ENCODE measurements around the gene ASH1L.
A peak's percentile ranks its signal among the peaks of the same experiment; 100 is the strongest.

Gene ASH1L

DNA sequence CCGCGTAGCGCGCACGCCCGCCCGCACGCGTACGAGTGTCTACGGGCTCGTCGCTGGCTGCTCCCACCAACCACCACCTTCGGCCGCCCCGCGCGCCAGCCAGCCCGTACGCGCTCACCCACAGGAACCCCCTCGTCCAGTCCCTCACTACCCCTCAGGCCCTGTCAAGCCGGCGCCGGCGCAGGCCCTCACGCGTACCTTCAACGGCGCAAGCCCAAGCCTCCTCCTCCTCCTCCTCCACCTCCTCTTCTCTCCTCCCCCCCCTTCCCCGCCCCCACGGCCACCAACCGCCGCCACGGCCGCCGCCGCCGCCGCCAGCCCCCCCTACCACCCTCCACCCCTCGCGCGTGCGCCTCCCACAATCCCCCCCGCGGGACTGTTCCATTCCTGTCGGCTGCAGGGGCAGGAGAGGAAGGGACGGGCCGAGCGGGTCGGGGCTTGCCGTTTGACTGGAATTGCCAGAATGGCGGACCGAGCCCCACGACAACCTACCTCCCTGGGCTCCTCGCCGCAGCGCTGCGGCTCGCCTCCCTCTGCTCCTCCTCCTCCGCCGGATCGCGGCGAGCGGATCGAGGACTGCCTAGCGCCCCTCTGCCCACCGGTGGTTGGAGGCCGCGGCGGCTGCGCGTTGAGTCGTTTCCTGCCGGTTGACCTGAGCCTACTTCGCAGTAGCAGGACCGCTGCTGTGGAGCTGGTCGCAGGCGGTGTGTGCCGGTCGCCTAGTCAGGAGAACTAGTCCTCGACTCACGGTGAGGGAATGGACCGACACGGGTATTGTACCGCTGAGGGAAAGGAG, at the start of gene ASH1L (continued):
- TF ChIP-seq ZBTB49 (tag by site-specific recombination; IDR thresholded peaks at IDR 0.05; ENCODE audit: low read depth) = no peak
- TF ChIP-seq, protein P1, sequence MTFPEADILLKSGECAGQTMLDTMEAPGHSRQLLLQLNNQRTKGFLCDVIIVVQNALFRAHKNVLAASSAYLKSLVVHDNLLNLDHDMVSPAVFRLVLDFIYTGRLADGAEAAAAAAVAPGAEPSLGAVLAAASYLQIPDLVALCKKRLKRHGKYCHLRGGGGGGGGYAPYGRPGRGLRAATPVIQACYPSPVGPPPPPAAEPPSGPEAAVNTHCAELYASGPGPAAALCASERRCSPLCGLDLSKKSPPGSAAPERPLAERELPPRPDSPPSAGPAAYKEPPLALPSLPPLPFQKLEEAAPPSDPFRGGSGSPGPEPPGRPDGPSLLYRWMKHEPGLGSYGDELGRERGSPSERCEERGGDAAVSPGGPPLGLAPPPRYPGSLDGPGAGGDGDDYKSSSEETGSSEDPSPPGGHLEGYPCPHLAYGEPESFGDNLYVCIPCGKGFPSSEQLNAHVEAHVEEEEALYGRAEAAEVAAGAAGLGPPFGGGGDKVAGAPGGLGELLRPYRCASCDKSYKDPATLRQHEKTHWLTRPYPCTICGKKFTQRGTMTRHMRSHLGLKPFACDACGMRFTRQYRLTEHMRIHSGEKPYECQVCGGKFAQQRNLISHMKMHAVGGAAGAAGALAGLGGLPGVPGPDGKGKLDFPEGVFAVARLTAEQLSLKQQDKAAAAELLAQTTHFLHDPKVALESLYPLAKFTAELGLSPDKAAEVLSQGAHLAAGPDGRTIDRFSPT (tag by site-specific recombination; IDR thresholded peaks at IDR 0.05) = peak; percentile 71; the same call in 1 of the 2 replicates
- TF ChIP-seq ZNF423 (tag by site-specific recombination; IDR thresholded peaks at IDR 0.05) = 0 out of 2 replicates have a peak, but pooled peaks have one; percentile 4
- TF ChIP-seq ZFP37 (tag by site-specific recombination; IDR thresholded peaks at IDR 0.05) = peak; percentile 83; the same call in 1 of the 2 replicates
- no peak for TF ChIP-seq ZNF114 (tag by site-specific recombination; IDR thresholded peaks at IDR 0.05)
- TF ChIP-seq, protein P2, sequence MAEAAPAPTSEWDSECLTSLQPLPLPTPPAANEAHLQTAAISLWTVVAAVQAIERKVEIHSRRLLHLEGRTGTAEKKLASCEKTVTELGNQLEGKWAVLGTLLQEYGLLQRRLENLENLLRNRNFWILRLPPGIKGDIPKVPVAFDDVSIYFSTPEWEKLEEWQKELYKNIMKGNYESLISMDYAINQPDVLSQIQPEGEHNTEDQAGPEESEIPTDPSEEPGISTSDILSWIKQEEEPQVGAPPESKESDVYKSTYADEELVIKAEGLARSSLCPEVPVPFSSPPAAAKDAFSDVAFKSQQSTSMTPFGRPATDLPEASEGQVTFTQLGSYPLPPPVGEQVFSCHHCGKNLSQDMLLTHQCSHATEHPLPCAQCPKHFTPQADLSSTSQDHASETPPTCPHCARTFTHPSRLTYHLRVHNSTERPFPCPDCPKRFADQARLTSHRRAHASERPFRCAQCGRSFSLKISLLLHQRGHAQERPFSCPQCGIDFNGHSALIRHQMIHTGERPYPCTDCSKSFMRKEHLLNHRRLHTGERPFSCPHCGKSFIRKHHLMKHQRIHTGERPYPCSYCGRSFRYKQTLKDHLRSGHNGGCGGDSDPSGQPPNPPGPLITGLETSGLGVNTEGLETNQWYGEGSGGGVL (tag by site-specific recombination; IDR thresholded peaks at IDR 0.05) = peak; percentile 99
- TF ChIP-seq ZBTB7A (tag by site-specific recombination; IDR thresholded peaks at IDR 0.05; ENCODE audit: low read depth) = no peak; the same call in 1 of the 2 replicates
- TF ChIP-seq ZNF48 (tag by site-specific recombination; IDR thresholded peaks at IDR 0.05) = no peak
- peak; percentile 53; the same call in 1 of the 2 replicates for TF ChIP-seq ZNF366 (tag by site-specific recombination; conservative IDR thresholded peaks at IDR 0.05)
- no peak for TF ChIP-seq ZNF433 (tag by site-specific recombination; IDR thresholded peaks at IDR 0.05; ENCODE audit: low read depth)
- TF ChIP-seq PRDM2 (tag by site-specific recombination; IDR thresholded peaks at IDR 0.05; ENCODE audit: borderline replicate concordance) = no peak
- no peak for TF ChIP-seq ZNF175 (tag by site-specific recombination; IDR thresholded peaks at IDR 0.05)
- TF ChIP-seq GLIS2 (tag by site-specific recombination; IDR thresholded peaks at IDR 0.05) = peak; percentile 85
- TF ChIP-seq, protein P3, sequence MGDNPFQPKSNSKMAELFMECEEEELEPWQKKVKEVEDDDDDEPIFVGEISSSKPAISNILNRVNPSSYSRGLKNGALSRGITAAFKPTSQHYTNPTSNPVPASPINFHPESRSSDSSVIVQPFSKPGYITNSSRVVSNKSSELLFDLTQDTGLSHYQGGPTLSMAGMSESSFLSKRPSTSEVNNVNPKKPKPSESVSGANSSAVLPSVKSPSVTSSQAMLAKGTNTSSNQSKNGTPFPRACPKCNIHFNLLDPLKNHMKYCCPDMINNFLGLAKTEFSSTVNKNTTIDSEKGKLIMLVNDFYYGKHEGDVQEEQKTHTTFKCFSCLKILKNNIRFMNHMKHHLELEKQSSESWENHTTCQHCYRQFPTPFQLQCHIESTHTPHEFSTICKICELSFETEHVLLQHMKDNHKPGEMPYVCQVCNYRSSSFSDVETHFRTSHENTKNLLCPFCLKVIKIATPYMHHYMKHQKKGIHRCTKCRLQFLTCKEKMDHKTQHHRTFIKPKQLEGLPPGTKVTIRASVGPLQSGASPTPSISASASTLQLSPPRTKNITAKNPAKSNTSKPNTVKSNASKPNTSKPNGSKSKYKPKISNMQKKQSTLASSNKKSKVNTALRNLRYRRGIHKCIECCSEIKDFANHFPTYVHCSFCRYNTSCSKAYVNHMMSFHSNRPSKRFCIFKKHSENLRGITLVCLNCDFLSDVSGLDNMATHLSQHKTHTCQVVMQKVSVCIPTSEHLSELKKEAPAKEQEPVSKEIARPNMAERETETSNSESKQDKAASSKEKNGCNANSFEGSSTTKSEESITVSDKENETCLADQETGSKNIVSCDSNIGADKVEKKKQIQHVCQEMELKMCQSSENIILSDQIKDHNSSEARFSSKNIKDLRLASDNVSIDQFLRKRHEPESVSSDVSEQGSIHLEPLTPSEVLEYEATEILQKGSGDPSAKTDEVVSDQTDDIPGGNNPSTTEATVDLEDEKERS (tag by site-specific recombination; IDR thresholded peaks at IDR 0.05) = no peak
- no peak for TF ChIP-seq ZNF37A (tag by site-specific recombination; IDR thresholded peaks at IDR 0.05)
- no peak for TF ChIP-seq ZNF302 (tag by site-specific recombination; IDR thresholded peaks at IDR 0.05; ENCODE audit: low read depth)
- TF ChIP-seq REPIN1 (tag by site-specific recombination; IDR thresholded peaks at IDR 0.05; ENCODE audit: low read depth) = peak; percentile 40; the same call in 1 of the 2 replicates
- peak; percentile 74 for TF ChIP-seq ZNF24 (tag by site-specific recombination; IDR thresholded peaks at IDR 0.05)
- TF ChIP-seq ZNF354C (tag by site-specific recombination; IDR thresholded peaks at IDR 0.05; ENCODE audit: borderline replicate concordance, low read depth) = no peak
- TF ChIP-seq ZNF558 (tag by site-specific recombination; IDR thresholded peaks at IDR 0.05) = no peak
- 0 out of 2 replicates have a peak, but pooled peaks have one; percentile 9 for TF ChIP-seq MEIS1 (CRISPR knock-in tag; IDR thresholded peaks at IDR 0.05; ENCODE audit: borderline replicate concordance)
- TF ChIP-seq ZNF404 (tag by site-specific recombination; IDR thresholded peaks at IDR 0.05) = no peak
- TF ChIP-seq ZBTB17 (tag by site-specific recombination; IDR thresholded peaks at IDR 0.05) = peak; percentile 97
- peak; percentile 38; the same call in 1 of the 2 replicates for TF ChIP-seq WT1 (tag by site-specific recombination; IDR thresholded peaks at IDR 0.05)
